ENCODE data around the gene MTMR3. TPM values are rescaled to one million over a fixed set of nuclear protein-coding genes. Genes with fewer than 3 reads are reported as not detected.

Gene MTMR3
- total RNA-seq, 1 donor from 2014 or later = 41.0 TPM

- DNase-seq (ENCODE audit: low read depth) (no peak), FAIRE-seq (peak; percentile 9)
- Histone ChIP-seq H3K9ac (ENCODE audit: low read length) (no peak overlapping the region), H3K4me2 (ENCODE audit: low read length) (no peak overlapping the region), H3K4me1 (ENCODE audit: insufficient read depth, low read length) (peaks cover 16% of the 10 kb centered on the region), H3K27ac (ENCODE audit: low read depth, low read length) (no peak overlapping the region), H3K79me2 (ENCODE audit: insufficient read depth, low read length) (no peaks in the 10 kb centered on the region), H2AFZ (ENCODE audit: low read depth, low read length) (no peak overlapping the region), H4K20me1 (ENCODE audit: insufficient read depth, low read length) (peaks cover 5% of the 10 kb centered on the region), H3K9me3 (ENCODE audit: insufficient read depth, low read depth, low read length) (no peaks in the 10 kb centered on the region), H3K4me3 (ENCODE audit: insufficient read depth, low read depth, low read length) (no peak overlapping the region), H3K36me3 (ENCODE audit: insufficient read depth, low read length) (peaks cover 15% of the 10 kb centered on the region), H3K27me3 (ENCODE audit: insufficient read depth, low read length) (no peaks in the 10 kb centered on the region)
- no peak for TF ChIP-seq CTCF (IDR thresholded peaks at IDR 0.05; ENCODE audit: insufficient read depth, low read depth, low read length)
- TF ChIP-seq EZH2 (IDR thresholded peaks at IDR 0.05; ENCODE audit: insufficient read depth, low read length) = no peak
- H3K27ac Mint-ChIP-seq (ENCODE audit: unreplicated experiment) = no peak overlapping the region
- peaks cover 18% of the 10 kb centered on the region for H3K4me1 Mint-ChIP-seq (ENCODE audit: low read depth, unreplicated experiment)
- no peak overlapping the region for H3K4me3 Mint-ChIP-seq (ENCODE audit: unreplicated experiment)
- no peaks in the 10 kb centered on the region for H3K27me3 Mint-ChIP-seq (ENCODE audit: low read depth, unreplicated experiment)
- H3K9me3 Mint-ChIP-seq (ENCODE audit: unreplicated experiment) = no peaks in the 10 kb centered on the region
- H3K36me3 Mint-ChIP-seq (ENCODE audit: low read depth, unreplicated experiment) = peaks cover 8% of the 10 kb centered on the region
Measured at GRCh38 chr22:30004694-30005093, 121.7 kb downstream of the MTMR3 start.

- peaks cover 11% of the 10 kb centered on the region for H3K36me3 Mint-ChIP-seq (ENCODE audit: low read depth, unreplicated experiment)
- Histone ChIP-seq H3K9ac (ENCODE audit: low read length) (no peak overlapping the region), H3K27me3 (ENCODE audit: insufficient read depth, low read length) (no peaks in the 10 kb centered on the region), H3K36me3 (ENCODE audit: insufficient read depth, low read length) (peaks cover 15% of the 10 kb centered on the region), H2AFZ (ENCODE audit: low read depth, low read length) (no peak overlapping the region), H3K27ac (ENCODE audit: low read depth, low read length) (no peak overlapping the region), H3K79me2 (ENCODE audit: insufficient read depth, low read length) (no peaks in the 10 kb centered on the region), H3K4me3 (ENCODE audit: insufficient read depth, low read depth, low read length) (no peak overlapping the region), H3K4me1 (ENCODE audit: insufficient read depth, low read length) (peaks cover 15% of the 10 kb centered on the region), H3K9me3 (ENCODE audit: insufficient read depth, low read depth, low read length) (no peaks in the 10 kb centered on the region), H4K20me1 (ENCODE audit: insufficient read depth, low read length) (peaks cover 5% of the 10 kb centered on the region), H3K4me2 (ENCODE audit: low read length) (no peak overlapping the region)
- no peak overlapping the region for H3K4me3 Mint-ChIP-seq (ENCODE audit: unreplicated experiment)
- TF ChIP-seq CTCF (IDR thresholded peaks at IDR 0.05; ENCODE audit: insufficient read depth, low read depth, low read length) (peak; percentile 100), EZH2 (IDR thresholded peaks at IDR 0.05; ENCODE audit: insufficient read depth, low read length) (no peak)
- FAIRE-seq = no peak
- no peaks in the 10 kb centered on the region for H3K27me3 Mint-ChIP-seq (ENCODE audit: low read depth, unreplicated experiment)
- peaks cover 18% of the 10 kb centered on the region for H3K4me1 Mint-ChIP-seq (ENCODE audit: low read depth, unreplicated experiment)
- peak; percentile 31 for DNase-seq (ENCODE audit: low read depth)
- H3K27ac Mint-ChIP-seq (ENCODE audit: unreplicated experiment) = peak overlapping the region; percentile 30
- H3K9me3 Mint-ChIP-seq (ENCODE audit: unreplicated experiment) = no peaks in the 10 kb centered on the region
Measured at GRCh38 chr22:30005213-30005857, 122.4 kb downstream of the MTMR3 start.

- no peak overlapping the region for H3K4me3 ChIP-seq (ENCODE audit: insufficient read depth, low read depth, low read length)
- H3K79me2 ChIP-seq (ENCODE audit: insufficient read depth, low read length) = no peaks in the 10 kb centered on the region
- H3K36me3 Mint-ChIP-seq (ENCODE audit: low read depth, unreplicated experiment) = peaks cover 15% of the 10 kb centered on the region
- no peaks in the 10 kb centered on the region for H3K27me3 Mint-ChIP-seq (ENCODE audit: low read depth, unreplicated experiment)
- peaks cover 19% of the 10 kb centered on the region for H3K36me3 ChIP-seq (ENCODE audit: insufficient read depth, low read length)
- no peak for FAIRE-seq
- H3K4me3 Mint-ChIP-seq (ENCODE audit: unreplicated experiment) = no peak overlapping the region
- no peak overlapping the region for H3K27ac ChIP-seq (ENCODE audit: low read depth, low read length)
- peaks cover 7% of the 10 kb centered on the region for H3K4me1 Mint-ChIP-seq (ENCODE audit: low read depth, unreplicated experiment)
- no peak overlapping the region for H3K4me2 ChIP-seq (ENCODE audit: low read length)
- no peaks in the 10 kb centered on the region for H3K27me3 ChIP-seq (ENCODE audit: insufficient read depth, low read length)
- H4K20me1 ChIP-seq (ENCODE audit: insufficient read depth, low read length) = peaks cover 5% of the 10 kb centered on the region
- no peak overlapping the region for H3K27ac Mint-ChIP-seq (ENCODE audit: unreplicated experiment)
- H2AFZ ChIP-seq (ENCODE audit: low read depth, low read length) = no peak overlapping the region
- H3K9me3 ChIP-seq (ENCODE audit: insufficient read depth, low read depth, low read length) = no peaks in the 10 kb centered on the region
- no peaks in the 10 kb centered on the region for H3K9me3 Mint-ChIP-seq (ENCODE audit: unreplicated experiment)
- no peak for TF ChIP-seq CTCF (IDR thresholded peaks at IDR 0.05; ENCODE audit: insufficient read depth, low read depth, low read length)
- no peak for TF ChIP-seq EZH2 (IDR thresholded peaks at IDR 0.05; ENCODE audit: insufficient read depth, low read length)
- H3K9ac ChIP-seq (ENCODE audit: low read length) = no peak overlapping the region
- no peak for DNase-seq (ENCODE audit: low read depth)
- H3K4me1 ChIP-seq (ENCODE audit: insufficient read depth, low read length) = peaks cover 10% of the 10 kb centered on the region
Measured at GRCh38 chr22:30007361-30007760, 124.4 kb downstream of the MTMR3 start.
